Measurements from ENCODE around the gene PI4KA. TPM values are rescaled to one million over a fixed set of nuclear protein-coding genes. Genes with fewer than 3 reads are reported as not detected.
A peak's percentile ranks its signal among the peaks of the same experiment; 100 is the strongest.

PI4KA gene
- total and polyA plus RNA-seq, 2 experiments from 2014 or later: 83.7 to 85.2 TPM

DNA sequence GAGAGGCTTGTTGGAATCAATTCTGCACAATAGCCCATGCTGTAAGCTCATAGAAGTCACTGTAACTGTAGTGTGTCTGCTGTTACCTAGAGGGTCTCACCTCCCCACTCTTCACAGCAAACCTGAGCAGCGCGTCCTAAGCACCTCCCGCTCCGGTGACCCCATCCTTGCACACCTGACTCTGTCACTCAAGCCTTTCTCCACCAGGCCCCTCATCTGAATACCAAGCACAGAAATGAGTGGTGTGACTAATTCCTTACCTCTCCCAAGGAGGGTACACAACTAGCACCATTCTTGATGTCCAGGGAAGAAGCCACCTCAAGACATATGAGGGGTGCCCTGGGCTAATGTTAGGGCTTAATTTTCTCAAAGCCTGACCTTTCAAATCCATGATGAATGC lies 71.4 kb downstream of the PI4KA start:
- Histone ChIP-seq H3K27me3 (no peaks in the 10 kb centered on the region), H3K4me3 (no peak overlapping the region), H3K27ac (peak overlapping the region; percentile 82), H3K4me1 (ENCODE audit: low read depth) (peaks cover 42% of the 10 kb centered on the region), H3K36me3 (no peaks in the 10 kb centered on the region), H3K9me3 (ENCODE audit: low read depth) (no peaks in the 10 kb centered on the region)
- DNase-seq (ENCODE audit: low read depth in 1 of 2, low spot score in 1 of 2): no peak
- TF ChIP-seq, protein P1, sequence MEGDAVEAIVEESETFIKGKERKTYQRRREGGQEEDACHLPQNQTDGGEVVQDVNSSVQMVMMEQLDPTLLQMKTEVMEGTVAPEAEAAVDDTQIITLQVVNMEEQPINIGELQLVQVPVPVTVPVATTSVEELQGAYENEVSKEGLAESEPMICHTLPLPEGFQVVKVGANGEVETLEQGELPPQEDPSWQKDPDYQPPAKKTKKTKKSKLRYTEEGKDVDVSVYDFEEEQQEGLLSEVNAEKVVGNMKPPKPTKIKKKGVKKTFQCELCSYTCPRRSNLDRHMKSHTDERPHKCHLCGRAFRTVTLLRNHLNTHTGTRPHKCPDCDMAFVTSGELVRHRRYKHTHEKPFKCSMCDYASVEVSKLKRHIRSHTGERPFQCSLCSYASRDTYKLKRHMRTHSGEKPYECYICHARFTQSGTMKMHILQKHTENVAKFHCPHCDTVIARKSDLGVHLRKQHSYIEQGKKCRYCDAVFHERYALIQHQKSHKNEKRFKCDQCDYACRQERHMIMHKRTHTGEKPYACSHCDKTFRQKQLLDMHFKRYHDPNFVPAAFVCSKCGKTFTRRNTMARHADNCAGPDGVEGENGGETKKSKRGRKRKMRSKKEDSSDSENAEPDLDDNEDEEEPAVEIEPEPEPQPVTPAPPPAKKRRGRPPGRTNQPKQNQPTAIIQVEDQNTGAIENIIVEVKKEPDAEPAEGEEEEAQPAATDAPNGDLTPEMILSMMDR (IDR thresholded peaks at IDR 0.05; ENCODE audit: low read depth, low read length): no peak

DNA sequence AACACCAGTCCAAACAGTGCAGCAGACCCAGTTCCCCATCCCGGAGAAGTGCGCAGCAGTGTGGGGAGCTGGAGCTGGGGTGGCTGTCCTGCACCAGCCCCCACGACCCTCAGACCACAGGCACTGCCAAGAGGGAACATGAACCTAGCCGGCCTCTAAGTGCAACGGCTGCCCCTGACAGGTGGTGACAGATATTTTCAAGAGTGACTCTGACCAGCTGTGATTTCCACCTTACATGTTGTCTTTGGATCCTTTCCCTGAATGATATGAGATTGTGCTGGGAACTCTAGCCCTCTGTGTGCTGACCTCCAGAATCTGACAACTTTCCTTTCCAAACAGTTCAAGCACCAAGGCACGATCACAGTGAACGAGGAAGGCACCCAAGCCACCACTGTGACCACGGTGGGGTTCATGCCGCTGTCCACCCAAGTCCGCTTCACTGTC lies 72.1 kb downstream of the PI4KA start:
- Histone ChIP-seq H3K9me3 (ENCODE audit: low read depth) (no peaks in the 10 kb centered on the region), H3K27ac (peak overlapping the region; percentile 82), H3K4me3 (no peak overlapping the region), H3K36me3 (no peaks in the 10 kb centered on the region), H3K27me3 (no peaks in the 10 kb centered on the region), H3K4me1 (ENCODE audit: low read depth) (peaks cover 42% of the 10 kb centered on the region)
- TF ChIP-seq, protein P1 (IDR thresholded peaks at IDR 0.05; ENCODE audit: low read depth, low read length): no peak
- DNase-seq (ENCODE audit: low read depth in 1 of 2, low spot score in 1 of 2): peak in 1 of 2 donors; percentile 90

DNA sequence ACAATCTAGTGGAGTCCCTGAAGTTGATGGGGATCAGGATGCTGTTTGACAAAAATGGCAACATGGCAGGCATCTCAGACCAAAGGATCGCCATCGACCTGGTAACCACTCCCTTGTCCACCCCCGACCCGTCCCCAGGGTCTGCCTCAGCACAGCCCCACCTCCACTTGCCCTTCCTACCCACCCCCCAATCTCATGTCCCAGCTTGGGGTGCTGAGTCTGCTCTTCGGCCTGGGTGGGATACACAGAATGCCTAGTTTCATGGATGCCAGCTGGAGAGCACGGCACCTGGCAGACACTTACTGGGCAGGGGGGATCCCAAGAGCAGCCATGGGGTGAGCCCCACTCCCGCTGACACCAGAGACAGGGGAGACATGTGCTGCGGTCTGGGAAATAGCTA lies 72.6 kb downstream of the PI4KA start:
- Histone ChIP-seq H3K4me3 (no peak overlapping the region), H3K4me1 (ENCODE audit: low read depth) (peaks cover 42% of the 10 kb centered on the region), H3K36me3 (no peaks in the 10 kb centered on the region), H3K27ac (peak overlapping the region; percentile 82), H3K9me3 (ENCODE audit: low read depth) (no peaks in the 10 kb centered on the region), H3K27me3 (no peaks in the 10 kb centered on the region)
- TF ChIP-seq, protein P1 (IDR thresholded peaks at IDR 0.05; ENCODE audit: low read depth, low read length): no peak
- DNase-seq (ENCODE audit: low read depth in 1 of 2, low spot score in 1 of 2): no peak

DNA sequence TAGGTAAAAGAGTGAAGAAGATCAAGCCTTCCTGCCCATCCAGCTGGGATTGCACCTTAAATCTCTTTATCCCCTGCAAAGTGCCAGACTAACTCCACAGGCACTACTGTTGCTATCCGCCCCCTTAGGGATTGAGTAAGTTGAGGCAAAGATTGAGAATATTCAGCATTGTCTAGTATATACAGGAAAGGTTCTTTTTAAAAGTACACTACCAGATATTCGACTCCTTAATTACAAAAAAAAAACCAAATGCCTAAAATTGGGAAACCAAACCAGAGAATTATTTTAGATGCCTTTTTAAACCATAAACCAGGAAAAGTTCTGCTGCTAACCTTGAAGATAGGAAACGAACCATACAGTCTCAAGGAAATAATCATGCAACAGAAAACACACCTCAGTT lies 73.2 kb downstream of the PI4KA start:
- H3K4me3 ChIP-seq: no peak overlapping the region
- peaks cover 42% of the 10 kb centered on the region for H3K4me1 ChIP-seq (ENCODE audit: low read depth)
- H3K27me3 ChIP-seq: no peaks in the 10 kb centered on the region
- TF ChIP-seq, protein P1 (IDR thresholded peaks at IDR 0.05; ENCODE audit: low read depth, low read length): no peak
- no peak for DNase-seq (ENCODE audit: low read depth in 1 of 2, low spot score in 1 of 2)
- no peaks in the 10 kb centered on the region for H3K36me3 ChIP-seq
- H3K9me3 ChIP-seq (ENCODE audit: low read depth): no peaks in the 10 kb centered on the region
- no peak overlapping the region for H3K27ac ChIP-seq

DNA sequence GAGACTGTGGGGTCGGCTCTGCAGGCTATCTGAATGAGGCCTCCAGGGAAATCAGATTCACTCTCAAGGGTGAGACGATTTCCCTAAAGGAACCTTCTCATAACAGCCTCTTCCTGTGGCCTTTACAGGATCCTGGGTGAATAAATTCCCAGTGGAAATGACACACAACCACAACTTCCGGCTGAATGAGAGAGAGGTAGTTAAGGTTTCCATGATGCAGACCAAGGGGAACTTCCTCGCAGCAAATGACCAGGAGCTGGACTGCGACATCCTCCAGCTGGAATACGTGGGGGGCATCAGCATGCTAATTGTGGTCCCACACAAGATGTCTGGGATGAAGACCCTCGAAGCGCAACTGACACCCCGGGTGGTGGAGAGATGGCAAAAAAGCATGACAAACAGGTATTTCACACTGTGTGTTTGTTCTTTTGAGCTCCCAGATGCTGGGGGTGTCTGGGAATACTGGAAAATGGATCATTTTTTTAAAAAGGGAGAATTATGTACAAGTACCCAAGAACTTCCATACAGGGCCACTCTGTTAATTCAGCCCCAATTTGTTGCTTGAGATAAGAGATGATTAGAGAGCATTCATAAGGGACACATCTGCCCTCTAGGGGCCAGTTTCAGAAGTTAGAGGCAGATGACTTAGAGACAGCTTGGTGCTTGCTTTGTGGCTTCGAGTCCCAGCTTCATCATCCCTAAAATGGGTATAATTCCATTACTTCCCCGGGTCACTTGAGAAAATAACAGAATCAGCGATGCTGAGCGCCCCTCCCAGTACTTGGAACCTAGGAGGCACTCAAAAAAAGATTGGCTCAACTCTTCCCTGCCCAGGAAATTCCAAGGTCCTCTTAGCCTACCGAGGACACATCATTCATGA lies 74.5 kb downstream of the PI4KA start:
- Histone ChIP-seq H3K36me3 (no peaks in the 10 kb centered on the region), H3K4me3 (no peak overlapping the region), H3K4me1 (ENCODE audit: low read depth) (peaks cover 42% of the 10 kb centered on the region), H3K9me3 (ENCODE audit: low read depth) (no peaks in the 10 kb centered on the region), H3K27ac (no peak overlapping the region), H3K27me3 (no peaks in the 10 kb centered on the region)
- TF ChIP-seq, protein P1 (IDR thresholded peaks at IDR 0.05; ENCODE audit: low read depth, low read length): peak; percentile 77
- peak; percentile 61 to 76 for DNase-seq (ENCODE audit: low read depth in 1 of 2, low spot score in 1 of 2)

Data from cardiac muscle cell (in vitro differentiated cells and primary cell).